Panc1 (cell line): Measurements from ENCODE around the gene GPR176. TPM values are rescaled to one million over a fixed set of nuclear protein-coding genes. Genes with fewer than 3 reads are reported as not detected.

Experiments
- ATAC-seq: fragments of 200-7000 bp; cut with Tn5 transposase; 2 replicates; pipeline ENCODE4 v1.9.1; 2020; ENCODE audit warnings: mild to moderate bottlenecking, moderate library complexity
- BruUV-seq: library from RNA; stranded (reverse); fragments of 400-500 nt; replicated peaks from 2 replicates; lab custom pipeline; 2021; lab: Mats Ljungman, UMichigan
- CTCF ChIA-PET: fragments of 300-600 bp; sonication (Branson Sonifier 250); formaldehyde crosslinking; loops from one replicate; lab custom pipeline; 2022; ENCODE audit warnings: antibody characterized with exemption; lab: Charles Lee
- POLR2A ChIA-PET: fragments of 300-600 bp; sonication (Branson Sonifier 250); formaldehyde crosslinking; loops from one replicate; lab custom pipeline; 2022; ENCODE audit warnings: antibody characterized with exemption; lab: Charles Lee
- DNase-seq: peaks from one replicate; pipeline ENCODE4 v3.0.0-alpha.2; 2010; ENCODE audit warnings: low read depth, low spot score
- H3K27ac ChIP-seq: 2 replicates; pipeline ENCODE4 v1.5.1; 2011; ENCODE audit warnings: mild to moderate bottlenecking, low read length, inconsistent platforms
- H3K27me3 ChIP-seq: fragments of 200-500 bp; sonication (Bioruptor generic); 2 replicates; pipeline ENCODE4 v1.6.0; 2014; ENCODE audit warnings: low read length, inconsistent platforms; ENCODE audit not compliant: control insufficient read depth, insufficient read depth
- H3K36me3 ChIP-seq: fragments of 200-500 bp; sonication (Bioruptor generic); 2 replicates; pipeline ENCODE4 v1.5.1; 2014; ENCODE audit warnings: inconsistent platforms, mild to moderate bottlenecking, low read length, moderate library complexity; ENCODE audit not compliant: control insufficient read depth, insufficient read depth
- H3K4me1 ChIP-seq: 2 replicates; pipeline ENCODE4 v1.5.1; 2011; ENCODE audit warnings: inconsistent platforms, mild to moderate bottlenecking, low read length, moderate library complexity; ENCODE audit not compliant: control insufficient read depth, insufficient read depth
- H3K4me3 ChIP-seq, 2 experiments: 2 replicates each; pipeline ENCODE4 v1.5.1; 2011 to 2012; ENCODE audit warnings: low read depth in 2 of 2, low read length in 2 of 2, mild to moderate bottlenecking in 2 of 2, inconsistent platforms in 1 of 2, moderate library complexity in 1 of 2
- H3K9me3 ChIP-seq: fragments of 200-500 bp; sonication (Bioruptor generic); 2 replicates; pipeline ENCODE4 v1.5.1; 2014; ENCODE audit warnings: low read depth, mild to moderate bottlenecking, inconsistent platforms, low read length, moderate library complexity; ENCODE audit not compliant: control insufficient read depth, insufficient read depth
- POLR2AphosphoS5 ChIP-seq: IDR thresholded peaks from 2 replicates; pipeline ENCODE4 v1.6.1; 2012; ENCODE audit warnings: mild to moderate bottlenecking, low read depth, low read length, moderate library complexity
- SIN3A ChIP-seq: IDR thresholded peaks from 2 replicates; pipeline ENCODE4 v1.6.1; 2012; ENCODE audit warnings: low read depth, mild to moderate bottlenecking, low read length, moderate library complexity, borderline replicate concordance; ENCODE audit not compliant: insufficient read depth
- TCF7L2 ChIP-seq: IDR thresholded peaks from 2 replicates; pipeline ENCODE4 v1.6.1; 2011; ENCODE audit warnings: mild to moderate bottlenecking, low read depth, low read length, inconsistent platforms
- in situ Hi-C: cut with HindIII; loops from 2 replicates; pipeline ENCODE4 v1.10.0; 2016; ENCODE audit warnings: low sequenced_read_pairs, low pct_unique_long_range_greater_than_20kb
- intact Hi-C: fragments of 100-400 bp; cut with micrococcal nuclease; formaldehyde crosslinking; loops from one replicate; pipeline ENCODE4 v1.10.0; 2022; ENCODE audit not compliant: unreplicated experiment
- total RNA-seq: library from RNA; stranded (reverse); gene quantifications from one replicate; pipeline ENCODE4 v1.2.1, GENCODE V29; 2021; ENCODE audit not compliant: unreplicated experiment
- TF ChIP-seq, protein P1 (sequence below), 2 experiments: IDR thresholded peaks; 2 replicates each; pipeline ENCODE4 v1.6.1; 2011 to 2012; ENCODE audit warnings: low read depth in 2 of 2, control low read depth in 1 of 2, low read length in 1 of 2, mild to moderate bottlenecking in 1 of 2, moderate library complexity in 1 of 2; ENCODE audit not compliant: insufficient read depth in 1 of 2
- TF ChIP-seq, protein P2 (sequence below): fragments of 450-650 bp; IDR thresholded peaks from 2 replicates; pipeline ENCODE4 v1.5.1; 2017; ENCODE audit warnings: mild to moderate bottlenecking

Gene GPR176
- total RNA-seq, 1 experiment from 2014 or later = 12.7 TPM

DNA sequence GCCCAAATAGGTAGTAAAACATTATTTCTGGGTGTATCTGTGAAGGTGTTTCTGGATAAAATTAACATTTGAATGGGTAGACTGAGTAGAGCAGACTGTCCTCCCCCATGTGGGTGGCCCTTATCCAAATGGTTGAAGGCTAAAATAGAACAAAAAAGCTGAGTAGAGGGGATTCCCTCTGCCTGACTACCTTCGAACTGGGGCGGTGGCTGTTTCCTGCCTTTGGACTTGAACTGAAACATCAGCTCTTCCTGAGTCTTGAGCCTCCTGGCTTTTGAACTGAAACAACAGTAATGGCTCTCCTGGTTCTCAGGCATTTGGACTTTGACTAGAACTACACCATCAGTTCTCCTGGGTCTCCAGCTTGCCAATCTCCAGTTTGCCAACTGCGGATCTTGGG is 4.4 kb upstream of the GPR176 start:
- ATAC-seq = no peak
- CTCF ChIA-PET = no interaction called here
- DNase-seq = no peak
- Histone ChIP-seq H3K27ac (no peak overlapping the region), H3K4me3 (no peak overlapping the region), H3K4me1 (no peaks in the 10 kb centered on the region), H3K27me3 (no peaks in the 10 kb centered on the region), H3K9me3 (no peaks in the 10 kb centered on the region), H3K36me3 (no peaks in the 10 kb centered on the region)
- intact Hi-C loops = no loop called here
- BruUV-seq = no TSS peak
- in situ Hi-C loops = no loop called here
- POLR2A ChIA-PET = no interaction called here
- TF ChIP-seq, protein P1, sequence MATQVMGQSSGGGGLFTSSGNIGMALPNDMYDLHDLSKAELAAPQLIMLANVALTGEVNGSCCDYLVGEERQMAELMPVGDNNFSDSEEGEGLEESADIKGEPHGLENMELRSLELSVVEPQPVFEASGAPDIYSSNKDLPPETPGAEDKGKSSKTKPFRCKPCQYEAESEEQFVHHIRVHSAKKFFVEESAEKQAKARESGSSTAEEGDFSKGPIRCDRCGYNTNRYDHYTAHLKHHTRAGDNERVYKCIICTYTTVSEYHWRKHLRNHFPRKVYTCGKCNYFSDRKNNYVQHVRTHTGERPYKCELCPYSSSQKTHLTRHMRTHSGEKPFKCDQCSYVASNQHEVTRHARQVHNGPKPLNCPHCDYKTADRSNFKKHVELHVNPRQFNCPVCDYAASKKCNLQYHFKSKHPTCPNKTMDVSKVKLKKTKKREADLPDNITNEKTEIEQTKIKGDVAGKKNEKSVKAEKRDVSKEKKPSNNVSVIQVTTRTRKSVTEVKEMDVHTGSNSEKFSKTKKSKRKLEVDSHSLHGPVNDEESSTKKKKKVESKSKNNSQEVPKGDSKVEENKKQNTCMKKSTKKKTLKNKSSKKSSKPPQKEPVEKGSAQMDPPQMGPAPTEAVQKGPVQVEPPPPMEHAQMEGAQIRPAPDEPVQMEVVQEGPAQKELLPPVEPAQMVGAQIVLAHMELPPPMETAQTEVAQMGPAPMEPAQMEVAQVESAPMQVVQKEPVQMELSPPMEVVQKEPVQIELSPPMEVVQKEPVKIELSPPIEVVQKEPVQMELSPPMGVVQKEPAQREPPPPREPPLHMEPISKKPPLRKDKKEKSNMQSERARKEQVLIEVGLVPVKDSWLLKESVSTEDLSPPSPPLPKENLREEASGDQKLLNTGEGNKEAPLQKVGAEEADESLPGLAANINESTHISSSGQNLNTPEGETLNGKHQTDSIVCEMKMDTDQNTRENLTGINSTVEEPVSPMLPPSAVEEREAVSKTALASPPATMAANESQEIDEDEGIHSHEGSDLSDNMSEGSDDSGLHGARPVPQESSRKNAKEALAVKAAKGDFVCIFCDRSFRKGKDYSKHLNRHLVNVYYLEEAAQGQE (IDR thresholded peaks at IDR 0.05; ENCODE audit: insufficient read depth in 1 of 2, low read depth in 2 of 2, low read length in 1 of 2) = no peak
- no peak for TF ChIP-seq POLR2AphosphoS5
- TF ChIP-seq TCF7L2 = no peak
- TF ChIP-seq, protein P2, sequence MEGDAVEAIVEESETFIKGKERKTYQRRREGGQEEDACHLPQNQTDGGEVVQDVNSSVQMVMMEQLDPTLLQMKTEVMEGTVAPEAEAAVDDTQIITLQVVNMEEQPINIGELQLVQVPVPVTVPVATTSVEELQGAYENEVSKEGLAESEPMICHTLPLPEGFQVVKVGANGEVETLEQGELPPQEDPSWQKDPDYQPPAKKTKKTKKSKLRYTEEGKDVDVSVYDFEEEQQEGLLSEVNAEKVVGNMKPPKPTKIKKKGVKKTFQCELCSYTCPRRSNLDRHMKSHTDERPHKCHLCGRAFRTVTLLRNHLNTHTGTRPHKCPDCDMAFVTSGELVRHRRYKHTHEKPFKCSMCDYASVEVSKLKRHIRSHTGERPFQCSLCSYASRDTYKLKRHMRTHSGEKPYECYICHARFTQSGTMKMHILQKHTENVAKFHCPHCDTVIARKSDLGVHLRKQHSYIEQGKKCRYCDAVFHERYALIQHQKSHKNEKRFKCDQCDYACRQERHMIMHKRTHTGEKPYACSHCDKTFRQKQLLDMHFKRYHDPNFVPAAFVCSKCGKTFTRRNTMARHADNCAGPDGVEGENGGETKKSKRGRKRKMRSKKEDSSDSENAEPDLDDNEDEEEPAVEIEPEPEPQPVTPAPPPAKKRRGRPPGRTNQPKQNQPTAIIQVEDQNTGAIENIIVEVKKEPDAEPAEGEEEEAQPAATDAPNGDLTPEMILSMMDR = no peak
- TF ChIP-seq SIN3A = no peak

DNA sequence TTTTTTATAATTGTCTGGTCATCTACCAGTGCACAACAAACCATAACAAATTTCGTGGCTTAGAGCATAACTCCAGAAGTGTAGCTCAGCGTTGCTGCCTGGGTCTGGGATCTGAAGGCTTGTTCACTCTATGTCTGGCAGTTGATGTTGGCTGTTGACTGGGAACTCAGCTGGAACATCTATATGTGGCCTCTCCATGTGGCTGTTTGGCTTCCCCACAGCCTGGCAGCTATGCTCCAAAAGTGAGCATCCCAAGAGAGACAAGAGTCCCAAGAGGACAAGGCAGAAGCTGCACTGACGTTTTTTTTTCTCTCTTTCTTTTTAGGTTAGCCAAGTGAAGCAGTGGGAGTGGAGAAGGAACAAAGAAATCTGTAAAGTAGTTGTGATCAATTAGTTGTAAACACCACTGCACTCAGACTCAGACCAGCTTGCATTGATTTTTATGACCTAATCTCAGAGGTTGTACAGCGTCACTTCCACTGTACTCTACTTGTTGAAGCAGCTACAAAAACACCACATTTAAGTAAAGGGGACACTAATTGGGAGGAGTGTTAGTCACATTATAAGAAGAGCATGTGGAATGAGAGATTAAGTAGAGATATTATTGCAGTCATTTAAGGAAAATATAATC is 2.5 kb upstream of the GPR176 start:
- no peak overlapping the region for H3K4me3 ChIP-seq
- no peak for TF ChIP-seq POLR2AphosphoS5
- TF ChIP-seq TCF7L2 = no peak
- TF ChIP-seq, protein P2 = no peak
- TF ChIP-seq, protein P1 (IDR thresholded peaks at IDR 0.05; ENCODE audit: insufficient read depth in 1 of 2, low read depth in 2 of 2, low read length in 1 of 2) = no peak
- no peak for TF ChIP-seq SIN3A
- no peaks in the 10 kb centered on the region for H3K9me3 ChIP-seq
- peaks cover 7% of the 10 kb centered on the region; the same call in 1 of the 2 replicates for H3K27me3 ChIP-seq
- no peaks in the 10 kb centered on the region for H3K36me3 ChIP-seq
- BruUV-seq = no TSS peak
- CTCF ChIA-PET = interaction anchor here (0.9 kb wide), 1 partner anchor 11 kb away, joined by 3 read pairs; the partner anchor contains the start of gene EIF2AK4
- intact Hi-C loops (no loop called here), in situ Hi-C loops (no loop called here)
- POLR2A ChIA-PET = no interaction called here
- H3K27ac ChIP-seq = no peak overlapping the region
- peaks cover 6% of the 10 kb centered on the region; the same call in 1 of the 2 replicates for H3K4me1 ChIP-seq
- DNase-seq (no peak), ATAC-seq (no peak)
